A549 (cell line): ENCODE data around the gene WDFY1.

Source experiments
- EP300 ChIP-seq, 2 experiments: fragments of >200 bp; sonication (Bioruptor Twin); formaldehyde crosslinking; IDR thresholded peaks; 2 replicates in 1 of 2; 3 replicates in 1 of 2; pipeline ENCODE4 v1.6.1; 2016 to 2017
- ESRRA ChIP-seq: fragments of 150-350 bp; IDR thresholded peaks from 2 replicates; pipeline ENCODE4 v1.6.1; 2014; ENCODE audit warnings: mild to moderate bottlenecking, low read length, borderline replicate concordance
- SREBF2 ChIP-seq: fragments of 450-650 bp; IDR thresholded peaks from 2 replicates; pipeline ENCODE4 v1.6.1; 2014; ENCODE audit warnings: mild to moderate bottlenecking, moderate library complexity
- ZFP36 ChIP-seq: fragments of 450-650 bp; IDR thresholded peaks from 2 replicates; pipeline ENCODE4 v1.6.1; 2014; ENCODE audit warnings: borderline replicate concordance; ENCODE audit not compliant: partially characterized antibody
- TF ChIP-seq, protein P1 (sequence below): IDR thresholded peaks from 2 replicates; pipeline ENCODE4 v1.6.1; 2012
- TF ChIP-seq, protein P2 (sequence below): fragments of >200 bp; sonication (Bioruptor Twin); formaldehyde crosslinking; IDR thresholded peaks from 3 replicates; pipeline ENCODE4 v1.5.1; 2016
- TF ChIP-seq, protein P3 (sequence below): IDR thresholded peaks from 2 replicates; pipeline ENCODE4 v1.6.1; 2012

DNA sequence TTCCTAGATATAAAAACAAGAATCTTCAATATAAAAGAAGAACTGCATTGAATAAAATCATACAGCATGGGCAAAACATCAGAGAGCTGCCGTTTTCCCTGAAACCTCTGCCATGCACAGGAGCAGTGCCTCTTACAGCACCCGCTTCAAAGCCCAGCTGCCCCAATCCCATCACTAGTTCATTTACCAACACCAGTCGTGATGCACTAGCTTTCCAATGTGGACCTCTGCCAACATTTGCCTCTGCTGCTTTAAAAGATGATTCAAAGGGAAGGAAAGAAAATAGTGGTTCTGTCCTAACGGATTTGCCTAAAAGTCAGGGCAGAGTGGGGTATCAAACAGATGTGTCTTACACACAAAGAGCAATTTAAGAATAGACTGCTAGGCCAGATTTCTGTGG is 64.3 kb downstream of the WDFY1 start:
- TF ChIP-seq, protein P1, sequence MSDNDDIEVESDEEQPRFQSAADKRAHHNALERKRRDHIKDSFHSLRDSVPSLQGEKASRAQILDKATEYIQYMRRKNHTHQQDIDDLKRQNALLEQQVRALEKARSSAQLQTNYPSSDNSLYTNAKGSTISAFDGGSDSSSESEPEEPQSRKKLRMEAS = no peak
- TF ChIP-seq, protein P2, sequence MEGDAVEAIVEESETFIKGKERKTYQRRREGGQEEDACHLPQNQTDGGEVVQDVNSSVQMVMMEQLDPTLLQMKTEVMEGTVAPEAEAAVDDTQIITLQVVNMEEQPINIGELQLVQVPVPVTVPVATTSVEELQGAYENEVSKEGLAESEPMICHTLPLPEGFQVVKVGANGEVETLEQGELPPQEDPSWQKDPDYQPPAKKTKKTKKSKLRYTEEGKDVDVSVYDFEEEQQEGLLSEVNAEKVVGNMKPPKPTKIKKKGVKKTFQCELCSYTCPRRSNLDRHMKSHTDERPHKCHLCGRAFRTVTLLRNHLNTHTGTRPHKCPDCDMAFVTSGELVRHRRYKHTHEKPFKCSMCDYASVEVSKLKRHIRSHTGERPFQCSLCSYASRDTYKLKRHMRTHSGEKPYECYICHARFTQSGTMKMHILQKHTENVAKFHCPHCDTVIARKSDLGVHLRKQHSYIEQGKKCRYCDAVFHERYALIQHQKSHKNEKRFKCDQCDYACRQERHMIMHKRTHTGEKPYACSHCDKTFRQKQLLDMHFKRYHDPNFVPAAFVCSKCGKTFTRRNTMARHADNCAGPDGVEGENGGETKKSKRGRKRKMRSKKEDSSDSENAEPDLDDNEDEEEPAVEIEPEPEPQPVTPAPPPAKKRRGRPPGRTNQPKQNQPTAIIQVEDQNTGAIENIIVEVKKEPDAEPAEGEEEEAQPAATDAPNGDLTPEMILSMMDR = no peak
- no peak for TF ChIP-seq ZFP36
- no peak for TF ChIP-seq ESRRA
- no peak for TF ChIP-seq SREBF2
- no peak for TF ChIP-seq EP300 (IDR thresholded peaks at IDR 0.05)
- TF ChIP-seq, protein P3, sequence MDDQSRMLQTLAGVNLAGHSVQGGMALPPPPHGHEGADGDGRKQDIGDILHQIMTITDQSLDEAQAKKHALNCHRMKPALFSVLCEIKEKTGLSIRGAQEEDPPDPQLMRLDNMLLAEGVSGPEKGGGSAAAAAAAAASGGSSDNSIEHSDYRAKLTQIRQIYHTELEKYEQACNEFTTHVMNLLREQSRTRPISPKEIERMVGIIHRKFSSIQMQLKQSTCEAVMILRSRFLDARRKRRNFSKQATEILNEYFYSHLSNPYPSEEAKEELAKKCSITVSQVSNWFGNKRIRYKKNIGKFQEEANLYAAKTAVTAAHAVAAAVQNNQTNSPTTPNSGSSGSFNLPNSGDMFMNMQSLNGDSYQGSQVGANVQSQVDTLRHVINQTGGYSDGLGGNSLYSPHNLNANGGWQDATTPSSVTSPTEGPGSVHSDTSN = no peak
